Astrocyte of the spinal cord (primary cell): ENCODE measurements around the gene PFN3.

Experiments used
- DNase-seq: peaks from one replicate; pipeline ENCODE4 v3.0.0; 2011; ENCODE audit warnings: low read depth, low spot score
- H3K4me3 ChIP-seq: 2 replicates; pipeline ENCODE4 v1.5.1; 2011; ENCODE audit warnings: low read depth, mild to moderate bottlenecking, low read length, moderate library complexity
- CTCF ChIP-seq: IDR thresholded peaks from 2 replicates; pipeline ENCODE4 v1.5.1; 2012; ENCODE audit warnings: low read depth, mild to moderate bottlenecking, low read length, inconsistent platforms
- in situ Hi-C: cut with HindIII; loops from 2 replicates; pipeline ENCODE4 v1.10.0; 2017; ENCODE audit warnings: low sequenced_read_pairs

The PFN3 gene

GRCh38 chr5:177428574-177429217, 28.2 kb upstream of the PFN3 start:
- DNase-seq = no peak
- no peak for TF ChIP-seq CTCF
- in situ Hi-C loops = no loop called here
- no peak overlapping the region for H3K4me3 ChIP-seq

GRCh38 chr5:177427919-177428573, 27.6 kb upstream of the PFN3 start:
- in situ Hi-C loops = no loop called here
- TF ChIP-seq CTCF = no peak
- no peak for DNase-seq
- H3K4me3 ChIP-seq = no peak overlapping the region

GRCh38 chr5:177427211-177427822, 26.9 kb upstream of the PFN3 start:
- DNase-seq = no peak
- no peak for TF ChIP-seq CTCF

GRCh38 chr5:177426566-177427210, 26.2 kb upstream of the PFN3 start, which contains the start of gene GRK6:
Gene GRK6, plus strand, starts transcription at chr5:177426676. Its CDS starts 170 bp downstream, at chr5:177426846.
- no peak for TF ChIP-seq CTCF
- DNase-seq = no peak
- in situ Hi-C loops = no loop called here
- H3K4me3 ChIP-seq = peak within 1 kb of the TSS; percentile 73

More at GRCh38 chr5:177427211-177427822, 26.9 kb upstream of the PFN3 start:
- peak overlapping the region; percentile 73 for H3K4me3 ChIP-seq
- in situ Hi-C loops = no loop called here

GRCh38 chr5:177425801-177426565, 25.5 kb upstream of the PFN3 start:
- peak; percentile 100 for DNase-seq
- no peak for TF ChIP-seq CTCF
- peak overlapping the region; percentile 57 for H3K4me3 ChIP-seq
- in situ Hi-C loops = no loop called here
